Breast epithelium (tissue), 4 donors: ENCODE data around the gene ERAL1. TPM values are rescaled to one million over a fixed set of nuclear protein-coding genes. Genes with fewer than 3 reads are reported as not detected.

Source experiments
- DNase-seq, 2 donors: peaks; one replicate each; pipeline ENCODE4 v3.0.0-alpha.2; 2019; ENCODE audit warnings: low spot score in 2 of 2
- H3K27ac ChIP-seq, 2 donors: fragments of 200-600 bp; sonication (generic) in 1 of 2; one replicate each; pipeline ENCODE4 v1.5.1; 2016 to 2019; ENCODE audit warnings: mild to moderate bottlenecking in 1 of 2
- H3K27me3 ChIP-seq, 2 donors: fragments of 200-600 bp; sonication (generic) in 1 of 2; one replicate each; pipeline versions ENCODE4 v1.5.1 to v1.6.0; 2017 to 2019; ENCODE audit warnings: control low read depth in 1 of 2, mild to moderate bottlenecking in 1 of 2
- H3K36me3 ChIP-seq: fragments of 200-600 bp; one replicate; pipeline ENCODE4 v1.5.1; 2019
- H3K4me1 ChIP-seq, 2 donors: fragments of 200-600 bp; sonication (generic); one replicate each; pipeline ENCODE4 v1.5.1; 2016 to 2019; ENCODE audit warnings: control low read depth in 1 of 2
- H3K4me3 ChIP-seq, 3 donors: fragments of 200-600 bp; sonication (generic); 1 replicate in 2 of 3; 2 replicates in 1 of 3; pipeline ENCODE4 v1.5.1; 2016 to 2019; ENCODE audit warnings: mild to moderate bottlenecking in 3 of 3, moderate library complexity in 2 of 3
- H3K9me3 ChIP-seq, 2 donors: fragments of 200-600 bp; sonication (generic) in 1 of 2; one replicate each; pipeline ENCODE4 v1.5.1; 2016 to 2019; ENCODE audit warnings: control low read depth in 1 of 2
- POLR2A ChIP-seq: fragments of 450-650 bp; IDR thresholded peaks from one replicate; pipeline ENCODE4 v1.6.1; 2016; ENCODE audit warnings: antibody characterized with exemption, mild to moderate bottlenecking, moderate library complexity
- POLR2AphosphoS5 ChIP-seq, 3 donors: sonication (generic); formaldehyde crosslinking; IDR thresholded peaks; one replicate each; pipeline ENCODE4 v1.6.1; 2017; ENCODE audit warnings: antibody characterized with exemption in 3 of 3
- intact Hi-C: fragments of 100-400 bp; cut with DNase I; formaldehyde crosslinking; loops from one replicate; pipeline ENCODE4 v1.15.1; 2023; ENCODE audit warnings: low total_unique reads
- total RNA-seq, 3 donors: library from RNA; depleted of rRNA; stranded (reverse); fragments of >200 nt; gene quantifications; one replicate each; pipeline ENCODE4 v1.1.0, GENCODE V29; 2016
- TF ChIP-seq, protein P1 (sequence below), 3 donors: fragments of 450-650 bp; IDR thresholded peaks; one replicate each; pipeline ENCODE4 v1.5.1; 2016 to 2017; ENCODE audit warnings: antibody characterized with exemption in 3 of 3, mild to moderate bottlenecking in 3 of 3, moderate library complexity in 3 of 3

The ERAL1 gene
- total RNA-seq, 3 donors from 2014 or later: 24.3 to 51.2 (median 26.4) TPM

DNA sequence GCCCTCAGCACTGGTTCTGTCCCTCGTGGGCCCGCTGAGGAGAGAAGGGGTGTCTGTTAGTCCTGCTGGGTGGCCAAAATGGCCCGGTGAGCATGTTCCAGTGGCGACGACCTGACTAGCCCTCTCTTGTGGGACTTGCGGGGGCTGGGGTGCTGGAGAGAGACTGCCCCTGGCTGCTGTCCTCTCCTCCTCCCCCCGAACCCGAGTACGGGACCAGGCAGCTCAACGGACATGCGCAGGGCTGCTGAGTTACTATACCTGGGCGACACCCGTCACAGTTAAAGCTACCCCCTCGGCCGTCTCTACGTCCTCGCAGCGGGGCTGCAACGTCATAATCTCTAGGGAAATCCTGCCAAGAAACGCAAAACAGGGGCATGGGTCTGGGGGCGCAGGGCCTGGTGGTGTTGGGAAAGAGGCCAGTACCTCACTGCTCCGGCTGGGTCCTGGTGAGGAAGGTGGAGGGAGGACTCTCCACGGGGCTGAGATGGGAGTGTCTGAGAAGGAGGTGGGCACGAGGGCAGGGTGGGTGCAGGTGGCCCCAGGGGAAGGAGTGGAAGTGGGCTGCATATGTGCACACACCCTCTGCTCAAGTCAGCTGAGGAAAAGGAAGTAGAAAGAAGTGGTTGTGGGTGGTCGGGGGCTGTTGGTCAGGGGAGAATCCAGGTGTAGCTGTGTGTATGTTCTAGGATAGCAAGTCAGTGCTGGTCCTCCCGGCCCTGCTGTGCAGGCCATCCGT is 29.3 kb downstream of the ERAL1 start:
- intact Hi-C loops: no loop called here
- no peaks in the 10 kb centered on the region for H3K4me1 ChIP-seq
- H3K4me3 ChIP-seq: no peak overlapping the region
- TF ChIP-seq POLR2A: no peak
- no peaks in the 10 kb centered on the region for H3K27me3 ChIP-seq
- peaks cover 18% of the 10 kb centered on the region for H3K36me3 ChIP-seq
- DNase-seq: no peak
- peak overlapping the region; percentile 7 to 25 for H3K27ac ChIP-seq
- H3K9me3 ChIP-seq: no peaks in the 10 kb centered on the region

DNA sequence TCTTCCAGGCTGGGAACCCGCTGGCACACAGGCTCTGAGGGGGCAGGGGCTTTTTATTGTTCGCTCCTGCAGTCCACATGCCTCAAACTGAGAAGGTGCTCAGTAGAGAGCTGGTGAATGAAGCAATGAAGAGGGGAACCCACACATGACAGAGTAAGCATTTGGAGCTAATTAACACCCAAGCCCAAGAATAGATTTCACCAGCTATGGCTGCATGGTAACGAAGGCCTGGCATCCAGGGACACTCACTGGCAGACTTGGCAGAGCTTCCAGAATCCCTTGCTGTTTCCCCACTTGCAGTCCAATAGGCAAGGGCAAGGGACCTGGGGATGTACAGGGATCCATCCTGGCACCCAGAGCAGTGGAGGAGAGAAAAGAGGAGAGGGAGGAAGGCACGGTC is 30.5 kb downstream of the ERAL1 start:
- Histone ChIP-seq H3K4me1 (no peaks in the 10 kb centered on the region), H3K27ac (no peak overlapping the region), H3K4me3 (no peak overlapping the region), H3K27me3 (no peaks in the 10 kb centered on the region), H3K9me3 (no peaks in the 10 kb centered on the region), H3K36me3 (peaks cover 13% of the 10 kb centered on the region)
- intact Hi-C loops: no loop called here
- TF ChIP-seq POLR2A: no peak
- TF ChIP-seq, protein P1, sequence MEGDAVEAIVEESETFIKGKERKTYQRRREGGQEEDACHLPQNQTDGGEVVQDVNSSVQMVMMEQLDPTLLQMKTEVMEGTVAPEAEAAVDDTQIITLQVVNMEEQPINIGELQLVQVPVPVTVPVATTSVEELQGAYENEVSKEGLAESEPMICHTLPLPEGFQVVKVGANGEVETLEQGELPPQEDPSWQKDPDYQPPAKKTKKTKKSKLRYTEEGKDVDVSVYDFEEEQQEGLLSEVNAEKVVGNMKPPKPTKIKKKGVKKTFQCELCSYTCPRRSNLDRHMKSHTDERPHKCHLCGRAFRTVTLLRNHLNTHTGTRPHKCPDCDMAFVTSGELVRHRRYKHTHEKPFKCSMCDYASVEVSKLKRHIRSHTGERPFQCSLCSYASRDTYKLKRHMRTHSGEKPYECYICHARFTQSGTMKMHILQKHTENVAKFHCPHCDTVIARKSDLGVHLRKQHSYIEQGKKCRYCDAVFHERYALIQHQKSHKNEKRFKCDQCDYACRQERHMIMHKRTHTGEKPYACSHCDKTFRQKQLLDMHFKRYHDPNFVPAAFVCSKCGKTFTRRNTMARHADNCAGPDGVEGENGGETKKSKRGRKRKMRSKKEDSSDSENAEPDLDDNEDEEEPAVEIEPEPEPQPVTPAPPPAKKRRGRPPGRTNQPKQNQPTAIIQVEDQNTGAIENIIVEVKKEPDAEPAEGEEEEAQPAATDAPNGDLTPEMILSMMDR (IDR thresholded peaks at IDR 0.05): no peak
- no peak for TF ChIP-seq POLR2AphosphoS5 (IDR thresholded peaks at IDR 0.05)
- no peak for DNase-seq

DNA sequence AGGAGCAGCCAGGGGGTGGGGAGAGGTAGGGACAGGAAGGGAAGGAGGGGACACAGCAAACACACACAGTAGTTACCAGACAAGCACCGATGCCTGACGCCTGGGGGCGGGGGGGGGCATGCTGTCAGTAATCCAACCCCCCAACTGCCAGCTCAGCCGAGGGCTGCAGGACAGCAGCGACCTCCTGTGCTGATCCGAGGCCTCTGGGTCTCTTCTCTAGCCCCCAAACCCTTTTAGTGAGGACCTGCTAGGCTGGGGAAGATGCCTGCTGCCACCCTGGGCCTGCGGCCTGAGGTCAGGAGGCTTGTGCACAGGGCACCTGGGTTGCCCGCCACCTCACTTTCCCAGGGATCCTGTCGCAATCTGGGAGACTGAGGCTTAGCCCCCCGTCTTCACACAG is 31.1 kb downstream of the ERAL1 start:
- intact Hi-C loops: no loop called here
- Histone ChIP-seq H3K27ac (no peak overlapping the region), H3K36me3 (peaks cover 7% of the 10 kb centered on the region), H3K4me3 (no peak overlapping the region), H3K9me3 (no peaks in the 10 kb centered on the region), H3K27me3 (no peaks in the 10 kb centered on the region), H3K4me1 (no peaks in the 10 kb centered on the region)
- TF ChIP-seq POLR2A (no peak), POLR2AphosphoS5 (IDR thresholded peaks at IDR 0.05) (no peak)
- TF ChIP-seq, protein P1 (IDR thresholded peaks at IDR 0.05): no peak
- no peak for DNase-seq

DNA sequence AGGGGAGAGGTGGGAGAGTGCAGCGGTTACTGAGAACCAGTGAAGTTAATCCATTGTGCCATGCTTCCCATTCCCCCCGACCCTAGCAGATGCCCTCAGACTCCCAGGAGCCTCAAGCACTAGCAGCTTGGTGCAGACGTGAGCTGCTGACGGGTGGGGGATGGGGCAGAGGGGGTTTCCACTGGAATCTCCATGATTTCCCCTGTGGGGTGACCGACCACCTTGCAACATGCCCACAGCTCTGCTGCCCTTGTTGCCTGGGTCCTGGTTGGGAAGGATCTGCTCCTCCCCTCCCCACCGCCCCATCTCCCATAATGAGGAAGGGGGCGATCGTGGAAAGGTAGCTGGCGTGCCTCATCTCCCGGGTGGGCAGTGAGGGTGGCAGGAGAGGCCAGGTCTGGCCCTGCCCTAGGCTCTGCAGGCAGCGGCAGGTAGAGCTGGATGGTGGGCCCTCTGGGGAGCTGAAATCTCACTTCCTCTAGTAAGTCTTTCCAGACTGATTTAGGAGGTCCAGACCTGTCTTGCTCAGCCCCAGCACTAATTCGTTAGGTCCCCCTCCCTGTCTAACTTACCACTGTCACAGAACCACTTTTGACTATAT is 33.2 kb downstream of the ERAL1 start:
- no peaks in the 10 kb centered on the region for H3K36me3 ChIP-seq
- no peaks in the 10 kb centered on the region for H3K27me3 ChIP-seq
- intact Hi-C loops: no loop called here
- H3K27ac ChIP-seq: no peak overlapping the region
- no peaks in the 10 kb centered on the region for H3K9me3 ChIP-seq
- TF ChIP-seq POLR2A: no peak
- TF ChIP-seq, protein P1 (IDR thresholded peaks at IDR 0.05): no peak
- no peak for TF ChIP-seq POLR2AphosphoS5 (IDR thresholded peaks at IDR 0.05)
- no peaks in the 10 kb centered on the region for H3K4me1 ChIP-seq
- H3K4me3 ChIP-seq: no peak overlapping the region
- DNase-seq: no peak

DNA sequence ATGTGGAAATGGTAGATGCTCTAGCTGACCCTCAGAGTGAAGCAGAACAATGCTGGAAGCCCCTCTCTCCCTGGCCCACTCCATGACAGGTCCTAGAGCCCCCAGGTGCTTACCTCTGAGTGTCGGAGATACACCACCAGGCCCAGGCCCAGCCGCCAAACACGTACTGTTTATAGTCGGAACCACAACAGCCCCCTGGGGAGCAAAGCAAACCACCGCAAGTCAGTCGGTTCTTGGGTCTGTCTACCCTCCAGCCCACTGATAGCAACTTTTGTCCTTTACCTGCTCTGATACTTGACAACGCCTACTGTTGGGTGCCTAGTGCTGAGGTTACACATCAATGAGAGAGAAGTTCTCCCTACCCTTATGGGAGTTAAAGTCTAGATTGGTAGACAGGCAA is 34.0 kb downstream of the ERAL1 start:
- no peaks in the 10 kb centered on the region for H3K36me3 ChIP-seq
- peaks cover 0 to 4% of the 10 kb centered on the region in 2 donors for H3K4me1 ChIP-seq
- intact Hi-C loops: no loop called here
- no peaks in the 10 kb centered on the region for H3K27me3 ChIP-seq
- TF ChIP-seq, protein P1 (IDR thresholded peaks at IDR 0.05): no peak
- TF ChIP-seq POLR2A (no peak), POLR2AphosphoS5 (IDR thresholded peaks at IDR 0.05) (no peak)
- no peak overlapping the region for H3K27ac ChIP-seq
- H3K4me3 ChIP-seq: no peak overlapping the region
- no peak for DNase-seq
- no peaks in the 10 kb centered on the region for H3K9me3 ChIP-seq
